ENCODE results near the gene CCNC. TPM values are rescaled to one million over a fixed set of nuclear protein-coding genes. Genes with fewer than 3 reads are reported as not detected.
"Not testable (repeated sequence)": the region's sequence is repeated elsewhere in the genome, so short reads cannot be mapped to it uniquely, and the experiment has no call there.

Gene CCNC
- total RNA-seq, 2 donors from 2014 or later: 39.7 to 46.6 TPM

DNA sequence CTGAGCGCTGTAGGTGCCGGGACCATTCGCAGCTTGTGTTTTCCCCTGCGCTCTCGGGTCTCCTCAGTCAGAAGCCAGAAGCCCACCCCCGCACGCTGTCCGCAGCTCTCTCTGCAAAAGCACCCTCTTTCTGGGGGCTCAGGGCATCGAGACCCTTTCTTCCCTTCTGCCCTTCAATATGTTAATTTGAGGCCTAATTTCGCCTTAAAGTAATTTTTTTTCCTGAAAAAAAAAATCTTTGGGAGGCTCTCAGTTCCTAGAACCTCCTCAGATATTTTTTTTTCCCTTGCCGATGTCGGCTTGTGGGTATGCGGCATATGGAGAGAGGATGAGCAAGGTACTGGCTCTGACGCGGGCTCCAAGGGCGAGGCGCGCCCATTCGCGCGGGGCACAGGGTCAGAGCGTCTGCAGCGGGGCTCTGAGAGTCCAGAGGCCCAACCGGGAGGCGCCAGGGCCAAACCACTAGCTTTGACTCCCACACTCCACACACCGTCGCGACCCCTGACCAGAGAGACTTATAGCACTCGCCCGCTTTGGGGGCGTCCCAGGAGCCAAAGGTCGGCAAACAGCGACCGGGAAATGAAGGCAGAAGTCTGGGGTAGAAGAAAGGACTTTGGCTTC, 39.1 kb upstream of the CCNC start:
- no peaks in the 10 kb centered on the region for H3K9me3 Mint-ChIP-seq
- H3K27ac Mint-ChIP-seq: no peak overlapping the region
- no peak overlapping the region for H3K4me3 Mint-ChIP-seq
- H3K36me3 Mint-ChIP-seq (ENCODE audit: insufficient read depth in 2 of 2): peaks cover 3 to 6% of the 10 kb centered on the region in 2 donors
- ATAC-seq (replicated peaks in 1 of 2) (no peak), DNase-seq (no peak)
- H3K27me3 Mint-ChIP-seq (ENCODE audit: low read depth): peaks cover 92% of the 10 kb centered on the region
- H3K4me1 Mint-ChIP-seq (ENCODE audit: low read depth): peaks cover 60% of the 10 kb centered on the region

DNA sequence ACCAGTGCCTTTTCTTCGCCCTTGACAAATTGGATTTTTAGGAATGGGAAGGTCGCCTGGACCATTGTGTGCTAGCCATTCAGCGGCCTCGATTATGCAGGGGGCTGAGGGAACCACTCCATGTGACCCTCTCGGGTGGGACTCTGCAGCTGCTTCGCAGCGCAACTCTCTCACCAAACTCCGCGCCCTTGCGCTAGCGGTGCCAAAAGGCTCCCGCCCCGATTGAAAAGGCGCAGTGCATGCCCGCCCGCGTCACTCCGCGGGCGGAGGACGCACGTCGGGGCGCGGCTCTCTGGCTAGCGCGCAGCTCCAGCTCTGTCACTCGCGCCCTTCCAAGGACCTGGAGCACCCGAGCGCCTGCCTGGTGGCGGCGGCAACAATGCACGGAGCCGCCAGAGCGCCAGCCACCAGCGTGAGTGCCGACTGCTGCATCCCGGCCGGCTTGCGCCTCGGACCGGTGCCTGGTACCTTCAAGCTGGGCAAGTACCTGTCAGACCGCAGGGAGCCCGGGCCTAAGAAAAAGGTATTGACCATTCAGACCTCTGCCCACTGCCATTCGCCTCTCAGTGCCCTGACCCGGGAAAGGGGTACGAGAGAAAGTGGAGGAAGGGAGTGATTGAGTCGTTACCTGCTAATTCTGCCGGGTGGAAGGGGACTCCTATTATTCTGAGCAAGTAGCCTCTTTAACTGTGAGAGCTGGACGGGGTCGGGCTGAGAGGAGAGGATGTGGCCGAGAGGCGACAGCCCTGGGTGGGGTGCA, 38.4 kb upstream of the CCNC start, which contains the start of gene PRDM13:
TSS of gene PRDM13 (plus strand) at position 178 of the 760 bp plus-strand sequence. CDS start at position 380, 202 bp downstream.
- ATAC-seq (replicated peaks in 1 of 2): no peak
- Mint-ChIP-seq H3K4me1 (ENCODE audit: low read depth) (peaks cover 63% of the 10 kb centered on the region), H3K27me3 (ENCODE audit: low read depth) (peaks cover 97% of the 10 kb centered on the region), H3K4me3 (peak within 1 kb of the TSS in 1 of 2 donors; percentile 27), H3K36me3 (ENCODE audit: insufficient read depth in 2 of 2) (peaks cover 3 to 6% of the 10 kb centered on the region in 2 donors), H3K27ac (peak within 1 kb of the TSS; percentile 79), H3K9me3 (no peaks in the 10 kb centered on the region)
- DNase-seq: no peak

DNA sequence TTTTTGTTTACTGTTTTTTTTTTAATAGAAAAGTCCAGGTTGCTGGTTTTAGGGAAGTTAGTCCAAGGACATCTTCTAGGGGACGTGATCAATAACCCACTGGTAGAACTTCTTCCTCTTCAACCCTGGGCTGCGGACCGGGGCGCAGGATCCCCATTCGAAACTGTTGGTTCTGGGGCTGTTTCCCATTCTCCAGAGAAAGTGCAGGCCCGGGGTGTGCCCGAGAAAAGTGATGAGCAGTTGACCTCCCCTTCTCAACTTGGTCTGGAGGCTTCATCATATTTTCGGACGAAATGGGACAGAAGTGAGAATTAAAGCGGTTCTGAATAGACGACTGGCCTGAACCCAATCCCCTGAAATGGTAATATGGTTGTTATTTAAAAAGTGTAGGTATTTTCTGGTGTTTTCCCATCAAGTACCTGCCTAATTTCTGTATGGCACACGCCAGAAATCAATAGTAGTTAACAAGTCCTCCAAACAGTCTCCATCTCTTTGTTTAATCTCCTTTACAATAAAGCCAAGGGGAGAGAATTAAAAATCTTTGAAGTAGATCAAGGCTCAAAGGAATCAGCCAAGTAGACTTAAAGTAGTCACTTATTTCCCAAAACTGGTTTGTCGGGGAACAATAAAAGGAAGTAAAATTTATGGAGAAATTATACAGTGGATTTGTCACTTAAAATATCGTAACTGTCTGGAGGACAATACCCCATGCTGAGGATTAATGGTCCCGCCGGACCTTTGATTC, 37.6 kb upstream of the CCNC start:
- peaks cover 97% of the 10 kb centered on the region for H3K27me3 Mint-ChIP-seq (ENCODE audit: low read depth)
- H3K4me1 Mint-ChIP-seq (ENCODE audit: low read depth): peaks cover 57% of the 10 kb centered on the region
- H3K4me3 Mint-ChIP-seq: peak overlapping the region in 1 of 2 donors; percentile 27
- peak overlapping the region; percentile 79 for H3K27ac Mint-ChIP-seq
- no peaks in the 10 kb centered on the region for H3K9me3 Mint-ChIP-seq
- no peak for DNase-seq
- H3K36me3 Mint-ChIP-seq (ENCODE audit: insufficient read depth in 2 of 2): peaks cover 3 to 5% of the 10 kb centered on the region in 2 donors
- no peak for ATAC-seq (replicated peaks in 1 of 2)

DNA sequence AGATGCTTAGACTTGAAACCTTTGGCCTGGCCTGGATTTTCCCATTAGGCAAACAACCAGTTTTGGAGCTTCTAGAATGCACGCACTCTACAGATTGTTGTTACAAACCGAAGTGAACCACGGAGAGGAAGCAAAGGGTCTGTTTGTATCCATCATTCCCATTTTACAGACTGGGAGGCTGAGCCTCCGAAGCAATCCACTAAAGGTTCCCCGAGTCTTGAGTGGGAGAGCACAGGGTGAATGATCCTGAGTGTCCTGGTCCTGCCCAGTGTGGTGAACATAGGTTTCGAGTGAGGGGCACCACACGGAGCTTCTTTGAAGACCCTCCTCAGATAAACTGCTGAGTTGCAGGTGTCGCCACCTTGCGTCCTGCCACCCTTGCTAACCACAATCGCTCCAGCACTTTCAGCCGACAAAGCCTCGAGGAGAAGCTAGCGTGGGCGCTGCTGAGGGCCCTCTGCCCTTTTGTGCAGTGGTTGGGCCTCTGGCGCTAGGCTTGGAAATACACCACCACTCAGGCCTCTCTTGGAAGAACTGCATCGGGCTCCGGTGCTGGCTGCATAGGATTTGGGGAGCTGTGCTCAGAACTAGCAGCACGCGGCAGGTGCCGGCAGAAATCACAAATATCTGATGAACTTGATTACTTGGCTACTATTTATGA, 36.7 kb upstream of the CCNC start:
- peak overlapping the region; percentile 85 for H3K4me3 Mint-ChIP-seq
- peaks cover 3 to 5% of the 10 kb centered on the region in 2 donors for H3K36me3 Mint-ChIP-seq (ENCODE audit: insufficient read depth in 2 of 2)
- no peaks in the 10 kb centered on the region for H3K9me3 Mint-ChIP-seq
- no peak overlapping the region for H3K27ac Mint-ChIP-seq
- H3K4me1 Mint-ChIP-seq (ENCODE audit: low read depth): peaks cover 48% of the 10 kb centered on the region
- no peak for ATAC-seq (replicated peaks in 1 of 2)
- H3K27me3 Mint-ChIP-seq (ENCODE audit: low read depth): peaks cover 97% of the 10 kb centered on the region
- no peak for DNase-seq

DNA sequence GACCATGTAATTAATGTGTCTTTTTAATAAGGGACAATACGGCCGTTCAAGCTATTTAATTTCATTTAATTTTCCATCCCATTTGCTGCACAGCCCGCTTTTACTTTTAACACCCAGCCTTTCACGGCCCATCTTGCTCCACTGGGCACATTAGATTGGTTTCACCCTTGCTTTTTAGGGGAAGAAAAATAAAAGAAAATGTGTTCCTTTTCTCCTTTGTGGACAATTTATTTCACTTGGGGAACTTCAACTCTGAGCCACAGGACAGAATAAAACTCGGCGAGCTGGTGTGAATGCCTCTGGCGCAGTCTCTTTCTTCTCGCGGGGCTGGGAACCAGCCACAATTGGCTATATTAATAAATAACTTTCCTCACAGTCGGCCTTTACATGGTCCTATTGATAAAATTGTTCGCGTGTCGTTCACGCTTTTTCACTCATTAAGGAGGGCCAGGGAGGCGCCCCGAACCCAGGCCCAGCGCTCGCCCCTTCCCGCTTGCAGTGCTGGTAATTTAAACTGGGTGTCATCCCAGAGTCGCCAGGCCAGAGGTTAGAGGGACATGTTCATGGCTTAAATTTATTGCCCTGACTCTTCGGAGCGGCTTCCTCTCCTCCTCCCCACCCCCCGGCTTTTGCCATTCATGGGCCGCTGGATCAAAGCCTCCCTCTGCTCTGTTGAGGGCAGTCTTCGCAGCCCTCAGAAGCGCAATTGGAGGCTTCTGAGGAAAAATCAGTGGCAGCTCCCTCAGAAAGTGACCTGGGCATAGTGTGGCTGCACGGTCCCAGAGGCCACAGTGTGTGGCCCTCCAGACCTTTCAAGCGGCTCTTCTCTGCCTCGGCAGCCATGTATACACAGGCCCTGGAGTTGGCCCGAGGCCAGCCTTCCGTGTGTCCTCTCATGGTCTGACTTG, 36.0 kb upstream of the CCNC start:
- peaks cover 43% of the 10 kb centered on the region for H3K4me1 Mint-ChIP-seq (ENCODE audit: low read depth)
- H3K4me3 Mint-ChIP-seq: peak overlapping the region; percentile 85
- no peak for ATAC-seq (replicated peaks in 1 of 2)
- no peaks in the 10 kb centered on the region for H3K9me3 Mint-ChIP-seq
- peaks cover 3 to 5% of the 10 kb centered on the region in 2 donors for H3K36me3 Mint-ChIP-seq (ENCODE audit: insufficient read depth in 2 of 2)
- DNase-seq: no peak
- H3K27me3 Mint-ChIP-seq (ENCODE audit: low read depth): peaks cover 97% of the 10 kb centered on the region
- peak overlapping the region; percentile 63 for H3K27ac Mint-ChIP-seq

DNA sequence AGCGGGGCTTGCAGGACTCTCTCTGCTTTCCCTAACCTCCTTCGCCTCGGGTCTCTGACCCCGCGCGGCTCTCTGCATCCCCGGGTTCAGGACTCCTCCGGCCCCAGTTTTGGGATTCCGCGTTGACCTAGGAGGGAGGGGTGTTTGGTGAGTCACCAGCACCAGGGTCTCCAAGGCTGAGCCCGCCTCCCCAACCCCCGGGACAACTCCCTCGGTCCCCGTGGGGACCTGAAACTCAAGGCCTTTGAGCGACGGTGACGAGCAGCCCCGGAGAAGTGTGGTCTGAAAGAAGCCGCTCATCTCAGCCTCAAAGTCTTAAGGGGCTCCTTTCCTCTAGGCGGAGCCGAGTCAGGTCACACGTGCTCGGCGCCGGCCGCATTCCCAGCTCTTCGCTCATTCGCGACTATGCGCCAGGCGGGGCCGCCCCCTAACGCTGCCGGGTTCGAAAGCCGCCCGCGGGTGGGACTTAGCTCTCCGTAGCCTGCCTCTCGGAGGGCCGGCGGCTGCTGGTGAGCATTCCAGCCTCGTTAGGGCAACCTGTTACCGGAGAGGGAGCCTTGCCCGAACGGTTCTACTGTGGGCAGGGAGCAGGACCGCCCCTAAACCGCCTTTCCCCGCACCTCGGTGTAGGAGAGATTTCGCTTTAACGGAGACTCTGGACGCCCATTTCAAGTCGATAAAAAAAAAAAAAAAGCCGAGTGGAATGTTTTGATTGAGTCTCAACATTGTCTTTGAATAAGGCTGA, 35.1 kb upstream of the CCNC start:
- Mint-ChIP-seq H3K4me3 (peak overlapping the region; percentile 85), H3K36me3 (ENCODE audit: insufficient read depth in 2 of 2) (peaks cover 1 to 3% of the 10 kb centered on the region in 2 donors), H3K27ac (no peak overlapping the region), H3K9me3 (no peaks in the 10 kb centered on the region), H3K4me1 (ENCODE audit: low read depth) (peaks cover 43% of the 10 kb centered on the region), H3K27me3 (ENCODE audit: low read depth) (peaks cover 97% of the 10 kb centered on the region)
- ATAC-seq (replicated peaks in 1 of 2) (peak; percentile 60 to 65), DNase-seq (peak in 1 of 2 donors; percentile 31)

DNA sequence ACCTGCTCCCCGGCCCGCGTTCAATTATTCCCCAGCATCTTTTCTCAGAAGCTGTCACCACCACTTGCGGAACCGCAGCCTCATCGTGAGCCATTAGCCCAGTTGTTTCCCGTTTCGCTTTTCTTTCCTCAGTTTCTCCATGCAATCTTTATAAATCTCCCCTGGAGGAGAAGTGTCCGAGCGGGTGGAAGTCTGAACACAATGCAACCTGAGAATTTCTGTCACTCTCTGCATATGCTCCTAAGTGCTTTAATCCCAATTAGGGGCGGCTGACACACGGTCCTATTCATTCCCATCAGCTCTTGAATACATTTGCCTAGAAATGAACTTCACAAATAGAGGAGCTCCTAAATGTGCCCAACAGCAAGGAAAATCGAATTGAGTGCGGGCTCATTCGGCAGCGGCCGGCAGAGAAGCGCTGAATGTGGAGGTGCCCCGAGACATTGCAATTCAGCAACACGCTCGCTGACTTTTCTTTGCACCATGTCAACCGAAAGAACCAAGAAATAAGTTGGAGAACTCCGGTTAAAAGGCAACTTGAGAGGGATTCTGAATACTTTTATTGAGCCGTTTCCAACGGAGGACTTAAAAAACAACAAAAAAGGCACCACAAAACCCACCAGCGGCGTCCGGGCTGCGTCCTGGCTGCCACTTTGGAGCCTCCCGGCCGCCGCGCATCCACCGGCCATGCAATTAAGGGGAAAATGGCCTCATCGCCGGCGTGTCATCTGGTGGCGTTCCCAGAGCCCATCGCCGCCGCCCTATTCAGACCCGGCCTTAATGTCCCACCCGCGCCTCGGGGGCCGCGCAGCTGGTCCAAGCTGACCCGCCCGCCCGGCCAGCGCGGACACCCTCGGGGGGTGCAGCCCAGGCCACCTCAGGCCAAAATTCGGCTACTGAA, 34.3 kb upstream of the CCNC start:
- Mint-ChIP-seq H3K36me3 (ENCODE audit: insufficient read depth in 2 of 2) (peaks cover 1 to 3% of the 10 kb centered on the region in 2 donors), H3K4me3 (peak overlapping the region; percentile 74 to 83), H3K9me3 (no peaks in the 10 kb centered on the region), H3K27me3 (ENCODE audit: low read depth) (peaks cover 96% of the 10 kb centered on the region), H3K4me1 (ENCODE audit: low read depth) (peaks cover 38% of the 10 kb centered on the region), H3K27ac (no peak overlapping the region)
- ATAC-seq (replicated peaks in 1 of 2) (peak; percentile 12 to 25), DNase-seq (no peak)

DNA sequence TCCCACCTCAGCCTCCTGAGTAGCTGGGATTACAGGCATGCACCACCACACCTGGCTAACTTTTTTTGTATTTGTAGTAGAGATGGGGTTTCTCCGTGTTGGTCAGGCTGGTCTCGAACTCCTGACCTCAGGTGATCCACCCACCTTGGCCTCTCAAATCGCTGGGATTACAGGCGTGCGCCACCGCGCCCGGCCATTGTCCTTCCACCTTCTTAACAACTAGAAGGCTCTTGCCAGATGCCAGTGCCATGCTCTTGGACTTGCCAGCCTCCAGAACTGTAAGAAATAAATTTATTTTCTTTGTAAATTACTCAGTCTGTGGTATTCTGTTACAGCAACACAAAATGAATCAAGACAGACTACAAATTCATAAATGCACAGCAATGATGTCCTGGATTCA, 26.2 kb upstream of the CCNC start:
- H3K27ac Mint-ChIP-seq; H3K36me3 Mint-ChIP-seq (ENCODE audit: insufficient read depth in 2 of 2); H3K4me3 Mint-ChIP-seq; H3K9me3 Mint-ChIP-seq; DNase-seq; ATAC-seq (replicated peaks in 1 of 2): not testable (repeated sequence)
- H3K4me1 Mint-ChIP-seq (ENCODE audit: low read depth): peaks cover 23% of the 10 kb centered on the region
- H3K27me3 Mint-ChIP-seq (ENCODE audit: low read depth): peaks cover 88% of the 10 kb centered on the region

DNA sequence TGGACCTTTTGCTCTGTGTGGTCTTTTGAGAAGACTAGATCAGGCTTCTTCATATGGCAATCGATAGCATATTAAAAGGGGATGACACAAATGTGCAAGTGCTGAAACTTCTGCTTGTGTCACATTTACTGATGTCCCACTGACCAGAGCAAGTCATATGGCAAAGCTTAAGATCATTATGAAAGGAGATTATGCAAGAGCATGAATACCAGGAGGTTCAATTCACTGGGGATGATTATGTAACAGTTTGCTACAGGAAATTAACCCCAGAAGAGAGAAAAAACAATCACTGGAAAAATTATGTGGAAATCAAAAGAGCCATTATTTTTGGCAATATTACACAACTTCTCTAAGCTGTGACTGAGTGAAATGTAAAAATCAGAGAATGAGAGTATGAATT, 24.4 kb upstream of the CCNC start:
- Mint-ChIP-seq H3K27ac (no peak overlapping the region), H3K27me3 (ENCODE audit: low read depth) (peaks cover 86% of the 10 kb centered on the region), H3K4me1 (ENCODE audit: low read depth) (peaks cover 33% of the 10 kb centered on the region), H3K36me3 (ENCODE audit: insufficient read depth in 2 of 2) (peaks cover 0 to 2% of the 10 kb centered on the region in 2 donors), H3K4me3 (no peak overlapping the region), H3K9me3 (peaks cover 0 to 4% of the 10 kb centered on the region in 2 donors)
- no peak for ATAC-seq (replicated peaks in 1 of 2)
- no peak for DNase-seq

DNA sequence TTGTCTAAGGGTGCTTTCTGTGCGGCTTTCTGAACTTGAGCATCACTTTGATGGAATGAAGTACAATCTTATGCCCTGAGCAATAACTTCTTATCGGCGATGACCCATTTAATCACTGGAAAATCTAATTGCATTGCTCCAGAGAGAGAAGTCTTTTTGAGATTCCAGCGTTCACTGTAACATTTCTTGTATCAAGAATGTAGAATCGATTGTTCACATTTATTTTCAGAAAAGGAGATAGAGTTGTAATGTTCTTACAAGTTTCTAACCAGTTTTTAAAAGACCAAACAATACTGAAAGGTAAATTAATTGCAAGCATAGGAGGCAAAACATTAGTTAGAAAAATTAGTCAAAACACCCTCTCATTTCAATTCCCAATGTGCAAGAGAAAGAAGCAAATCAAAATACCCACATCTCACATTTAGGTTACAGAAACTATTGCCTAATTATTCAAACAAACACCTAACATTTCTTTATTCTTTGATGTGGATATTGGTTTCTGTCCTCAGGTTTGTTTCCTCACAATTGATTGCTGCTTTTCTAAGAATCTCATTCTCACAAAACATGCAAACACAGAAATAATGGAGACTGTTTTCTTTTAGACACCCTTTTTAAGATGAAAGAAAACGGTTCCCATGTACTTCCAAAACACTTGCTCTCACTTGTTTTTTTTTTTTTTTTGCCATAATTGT, 23.4 kb upstream of the CCNC start:
- Mint-ChIP-seq H3K9me3 (peaks cover 0 to 4% of the 10 kb centered on the region in 2 donors), H3K4me1 (ENCODE audit: low read depth) (peaks cover 33% of the 10 kb centered on the region), H3K27ac (no peak overlapping the region)

More for the DNA sequence above, 23.4 kb upstream of the CCNC start:
- peaks cover 0 to 2% of the 10 kb centered on the region in 2 donors for H3K36me3 Mint-ChIP-seq (ENCODE audit: insufficient read depth in 2 of 2)
- no peak for ATAC-seq (replicated peaks in 1 of 2)
- peaks cover 81% of the 10 kb centered on the region for H3K27me3 Mint-ChIP-seq (ENCODE audit: low read depth)
- DNase-seq: no peak
- peak overlapping the region; percentile 32 to 57 for H3K4me3 Mint-ChIP-seq
